Activated CD4-positive, alpha-beta T cell treated with anti-CD3 and anti-CD28 coated beads for 1 hour (primary cell): ENCODE results near the gene HSD17B12.

ENCODE experiments used
- DNase-seq: peaks from one replicate; pipeline ENCODE4 v3.0.0-alpha.2; 2020

HSD17B12 gene

GRCh38 chr11:43689167-43689566 is 8.6 kb downstream of the HSD17B12 start:
- no peak for DNase-seq

DNA sequence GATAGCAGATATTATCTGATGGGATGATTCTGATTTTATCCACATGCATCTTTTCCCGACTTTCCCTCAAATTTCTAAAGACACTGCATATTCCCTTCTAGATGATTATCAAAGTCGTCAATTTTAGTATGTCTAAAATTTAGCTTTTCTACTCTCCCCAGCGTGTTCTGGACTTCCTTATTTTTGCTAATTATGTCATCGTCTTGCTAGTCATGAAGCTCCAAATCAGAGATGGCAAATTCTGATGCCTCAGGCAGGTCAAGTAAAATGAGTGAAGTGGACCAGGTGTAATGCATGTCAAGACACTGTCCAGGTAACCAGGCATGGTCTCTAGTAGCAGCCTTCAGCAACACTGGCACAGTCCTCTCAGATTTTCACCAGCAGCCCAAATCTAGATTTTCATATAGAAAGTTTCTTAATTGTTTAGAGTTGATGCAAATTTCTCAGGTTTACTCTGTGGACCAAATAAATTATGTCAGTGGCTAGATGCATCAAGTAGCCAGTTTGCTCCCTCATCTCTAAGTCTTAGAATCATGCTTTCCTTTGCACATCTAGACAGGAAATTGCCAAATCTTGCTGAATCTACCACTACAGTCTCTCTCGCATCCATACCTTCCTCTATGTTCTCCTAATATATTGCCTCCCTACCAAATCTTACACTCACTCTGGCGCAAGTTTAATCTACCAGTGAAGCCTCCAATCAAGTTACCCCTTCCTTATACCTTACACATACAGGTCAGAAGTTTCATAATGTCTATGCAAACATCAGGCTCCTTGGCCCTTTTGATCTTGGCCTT is 10.6 kb downstream of the HSD17B12 start:
- DNase-seq = no peak

DNA sequence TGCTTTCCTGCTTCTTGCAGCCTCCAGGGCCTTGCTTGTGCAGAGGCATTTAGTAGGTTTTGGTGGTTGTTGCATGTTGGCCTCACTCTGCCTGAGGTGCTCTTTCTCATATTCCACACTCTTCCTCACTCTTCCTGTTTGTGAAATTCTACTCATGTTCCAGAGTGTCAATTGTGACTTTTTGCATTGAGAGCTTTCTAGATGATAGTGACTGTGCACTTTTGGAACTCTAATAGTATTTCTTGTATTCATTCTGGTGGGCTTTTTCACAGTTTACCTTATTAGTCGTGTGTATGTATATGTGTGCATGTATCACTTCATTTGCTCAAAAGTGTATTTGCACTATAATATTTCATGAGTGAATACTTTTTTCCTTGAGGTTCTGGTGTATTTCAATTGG is 11.3 kb downstream of the HSD17B12 start:
- no peak for DNase-seq

DNA sequence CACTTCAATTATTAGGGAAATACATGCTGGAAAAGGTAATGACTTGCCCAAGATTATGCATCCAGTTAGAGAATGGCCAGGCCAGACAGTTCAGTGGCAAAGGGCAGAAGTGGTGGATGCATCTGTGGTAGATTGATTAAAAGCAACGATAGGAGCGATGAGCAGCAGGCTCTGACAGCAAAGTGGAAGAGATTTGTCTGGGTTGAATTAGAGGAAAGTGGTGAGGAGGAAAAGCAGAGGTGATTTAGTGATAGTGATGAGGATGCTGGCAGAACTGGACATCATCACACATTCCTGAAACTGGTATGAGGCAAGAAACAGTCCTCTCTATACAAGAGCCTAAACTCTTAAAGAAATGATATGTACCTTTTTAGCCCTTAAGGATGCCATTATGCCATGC is 12.5 kb downstream of the HSD17B12 start:
- DNase-seq = no peak

DNA sequence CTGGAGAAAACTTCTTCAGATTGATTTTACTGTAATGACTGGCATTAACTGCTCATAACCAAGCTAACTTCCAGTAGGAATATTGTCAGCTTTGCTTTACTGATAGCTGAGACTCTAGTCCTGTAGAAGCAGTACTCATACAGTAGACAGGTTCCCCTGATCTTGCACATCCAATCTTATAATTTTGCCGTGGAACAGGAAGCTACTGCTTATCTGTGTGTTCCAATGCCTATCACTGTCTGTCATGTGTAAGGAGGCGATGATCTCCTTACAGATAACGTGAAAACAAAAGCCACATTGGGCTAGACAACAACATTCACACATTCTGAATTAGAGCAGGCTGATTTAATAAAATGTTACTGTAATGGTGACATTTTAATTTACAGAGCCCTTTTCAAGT is 13.2 kb downstream of the HSD17B12 start:
- DNase-seq = no peak

- DNase-seq = no peak
These were observed 13.9 kb downstream of the HSD17B12 start for GRCh38 chr11:43694477-43694876.

DNA sequence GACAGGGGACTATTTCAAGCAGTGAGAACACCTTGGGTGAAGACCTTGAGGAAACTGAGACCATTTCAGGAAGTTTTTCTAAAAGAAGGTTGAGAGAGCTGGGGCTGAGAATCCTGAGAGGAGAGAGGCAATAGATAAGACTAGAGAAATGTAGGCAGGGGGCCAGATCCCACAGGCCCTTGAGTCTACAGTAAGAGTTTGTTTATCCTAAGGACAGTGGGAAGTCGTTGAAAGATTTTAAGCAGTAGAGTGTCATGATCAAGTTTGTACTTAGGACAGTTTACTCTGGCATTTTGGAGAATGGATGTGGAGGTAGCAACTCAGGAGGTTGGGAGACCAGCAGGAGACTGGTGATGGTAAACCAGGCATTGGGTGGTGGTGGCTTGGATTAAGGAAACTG is 17.1 kb downstream of the HSD17B12 start:
- DNase-seq = no peak

DNA sequence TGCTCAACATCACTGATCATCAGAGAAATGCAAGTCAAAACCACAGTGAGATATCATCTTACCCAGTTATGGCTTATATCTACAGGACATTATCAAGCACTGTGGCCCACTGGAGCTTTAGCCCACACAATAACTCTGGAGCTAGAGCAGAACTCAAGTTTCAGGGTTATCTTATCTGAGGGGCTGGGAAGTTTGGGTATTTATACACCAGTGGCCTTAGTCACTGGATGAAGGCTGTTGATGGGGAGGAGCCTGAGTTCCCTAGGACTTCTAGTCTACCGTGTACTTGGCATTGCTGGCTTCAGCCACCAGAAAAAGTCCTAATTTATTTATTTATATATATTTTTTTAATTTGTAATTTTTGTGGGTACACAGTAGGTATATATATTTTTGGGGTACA is 19.3 kb downstream of the HSD17B12 start:
- no peak for DNase-seq

GRCh38 chr11:43706631-43707030 is 26.1 kb downstream of the HSD17B12 start:
- no peak for DNase-seq

DNA sequence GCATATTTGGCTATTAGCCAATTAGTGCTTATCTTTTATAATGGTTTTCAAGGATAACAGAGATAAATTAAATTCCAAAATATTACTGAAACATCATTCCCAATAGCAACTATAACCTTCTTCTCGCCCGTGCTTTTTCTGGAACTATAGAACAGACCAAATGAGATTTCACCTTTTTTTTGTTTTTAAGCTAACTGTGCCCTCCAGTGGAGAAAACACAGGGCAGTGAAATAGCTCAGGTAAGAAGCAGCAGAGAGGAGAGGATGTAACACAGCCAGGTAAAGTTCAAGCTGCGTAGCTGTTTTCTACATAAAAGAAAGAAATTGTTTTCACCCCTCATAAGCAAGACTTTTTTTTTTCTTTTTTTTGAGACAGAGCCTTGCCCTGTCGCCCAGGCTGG is 28.2 kb downstream of the HSD17B12 start:
- no peak for DNase-seq

GRCh38 chr11:43709689-43710088 is 29.2 kb downstream of the HSD17B12 start:
- DNase-seq = no peak

- DNase-seq = no peak
These were observed 32.1 kb downstream of the HSD17B12 start for GRCh38 chr11:43712676-43713075.

DNA sequence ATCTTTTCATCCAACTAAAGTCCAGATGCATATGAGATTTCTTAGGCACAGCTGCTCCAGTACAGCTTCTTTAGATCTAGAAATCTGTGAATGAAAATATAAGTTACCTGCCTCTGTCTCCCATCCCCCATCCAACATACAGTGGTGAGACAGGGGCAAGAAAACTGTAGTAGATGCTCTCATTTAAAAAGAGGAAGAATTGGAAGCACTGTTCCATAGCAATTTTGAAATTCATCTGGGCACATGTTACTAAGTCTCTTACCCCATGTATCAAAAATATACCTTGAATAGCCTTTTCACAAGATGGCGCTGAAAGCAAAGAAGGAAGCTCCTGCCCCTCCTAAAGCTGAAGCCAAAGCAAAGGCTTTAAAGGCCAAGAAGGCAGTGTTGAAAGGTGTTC is 37.8 kb downstream of the HSD17B12 start:
- DNase-seq = no peak

DNA sequence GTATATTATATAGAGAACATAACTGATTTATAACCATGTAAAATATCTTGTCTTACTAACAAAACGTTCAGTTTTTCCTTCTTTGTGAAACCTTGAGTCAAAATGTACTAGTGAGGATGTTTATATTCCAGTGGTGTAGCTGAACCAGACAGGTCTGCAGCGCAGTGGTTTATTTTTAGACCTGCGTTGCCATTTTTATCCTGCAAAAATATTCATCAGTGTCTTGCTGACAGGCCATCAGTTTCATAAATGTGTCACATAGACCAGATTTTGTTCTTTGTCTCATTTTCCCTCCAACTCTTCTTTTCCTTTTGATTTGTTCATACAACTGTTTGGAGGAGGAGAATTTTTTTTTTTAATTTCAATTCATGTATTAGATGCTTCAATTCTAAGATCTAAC is 43.1 kb downstream of the HSD17B12 start:
- DNase-seq = no peak

DNA sequence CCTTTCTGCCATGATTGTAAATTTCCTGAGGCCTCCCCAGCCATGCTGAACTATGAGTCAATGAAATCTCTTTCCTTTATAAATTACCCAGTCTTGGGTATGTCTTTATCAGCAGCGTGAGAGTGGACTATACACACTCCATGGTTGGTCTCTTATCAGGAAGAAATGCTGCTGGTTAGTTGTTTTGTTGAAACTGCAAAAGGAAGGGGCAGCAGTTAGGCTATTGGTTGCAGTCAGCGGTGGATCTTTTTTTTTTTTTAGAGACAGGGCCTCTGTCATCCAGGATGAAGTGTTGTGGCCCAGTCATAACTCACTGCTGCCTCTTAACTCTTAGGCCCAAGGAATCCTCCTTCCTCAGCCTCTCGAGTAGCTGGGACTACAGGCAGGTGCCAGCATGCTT is 51.7 kb downstream of the HSD17B12 start:
- DNase-seq = no peak

- DNase-seq = no peak
These were observed 53.7 kb downstream of the HSD17B12 start for GRCh38 chr11:43734256-43734655.

GRCh38 chr11:43735115-43735514 is 54.6 kb downstream of the HSD17B12 start:
- no peak for DNase-seq

DNA sequence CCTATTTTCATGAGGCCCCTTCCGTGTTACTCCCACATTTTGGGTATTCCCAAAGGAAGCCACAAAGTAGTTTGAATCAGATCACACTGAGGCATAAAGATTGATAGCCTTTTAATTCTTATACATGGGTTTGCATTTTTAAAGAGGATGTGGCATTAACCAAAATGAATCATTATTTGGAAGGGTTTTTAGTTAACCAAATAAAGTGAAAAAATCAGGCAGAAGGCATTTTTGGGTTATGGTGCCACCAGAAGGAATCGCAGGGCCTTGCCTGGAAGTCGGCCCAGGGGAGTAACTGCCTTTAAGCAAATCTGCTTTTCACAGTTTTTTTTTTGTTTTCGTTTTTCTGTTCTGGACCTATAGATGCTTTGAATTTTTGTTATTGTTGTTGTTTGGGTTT is 55.4 kb downstream of the HSD17B12 start:
- DNase-seq = no peak

DNA sequence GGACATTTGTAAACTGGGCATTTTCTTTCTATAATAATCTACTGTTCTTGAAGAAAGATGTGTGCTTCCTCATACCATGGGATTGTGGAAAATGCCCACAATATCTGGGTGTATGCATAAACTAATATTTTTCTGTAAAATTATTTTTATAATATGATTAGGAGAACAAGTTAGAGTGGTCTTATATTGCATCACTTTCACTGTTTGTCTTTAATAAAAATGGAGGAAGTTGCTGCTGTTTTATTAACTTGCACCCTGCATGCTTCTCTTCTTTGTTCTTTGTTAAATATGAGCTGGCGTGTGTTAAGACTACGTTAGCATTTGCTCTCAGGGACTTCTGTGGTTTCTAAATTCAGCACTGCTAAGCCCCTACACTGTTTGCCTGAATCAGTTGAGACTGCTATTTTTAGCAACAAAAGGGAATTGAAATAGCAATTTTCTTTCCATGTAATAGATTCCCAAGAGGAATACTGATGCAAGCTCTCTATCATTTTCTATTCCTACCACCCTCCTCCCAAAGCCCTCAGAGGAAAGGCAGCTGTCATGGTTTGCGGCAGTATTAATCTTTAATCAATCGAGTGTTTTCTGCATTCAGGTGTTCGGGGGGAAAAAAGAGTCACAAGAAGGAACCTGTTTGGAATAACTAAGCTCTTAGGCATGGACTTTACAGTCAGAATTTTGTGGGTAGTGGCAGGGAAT is 56.1 kb downstream of the HSD17B12 start:
- no peak for DNase-seq

GRCh38 chr11:43737201-43737590 is 56.7 kb downstream of the HSD17B12 start:
- no peak for DNase-seq

DNA sequence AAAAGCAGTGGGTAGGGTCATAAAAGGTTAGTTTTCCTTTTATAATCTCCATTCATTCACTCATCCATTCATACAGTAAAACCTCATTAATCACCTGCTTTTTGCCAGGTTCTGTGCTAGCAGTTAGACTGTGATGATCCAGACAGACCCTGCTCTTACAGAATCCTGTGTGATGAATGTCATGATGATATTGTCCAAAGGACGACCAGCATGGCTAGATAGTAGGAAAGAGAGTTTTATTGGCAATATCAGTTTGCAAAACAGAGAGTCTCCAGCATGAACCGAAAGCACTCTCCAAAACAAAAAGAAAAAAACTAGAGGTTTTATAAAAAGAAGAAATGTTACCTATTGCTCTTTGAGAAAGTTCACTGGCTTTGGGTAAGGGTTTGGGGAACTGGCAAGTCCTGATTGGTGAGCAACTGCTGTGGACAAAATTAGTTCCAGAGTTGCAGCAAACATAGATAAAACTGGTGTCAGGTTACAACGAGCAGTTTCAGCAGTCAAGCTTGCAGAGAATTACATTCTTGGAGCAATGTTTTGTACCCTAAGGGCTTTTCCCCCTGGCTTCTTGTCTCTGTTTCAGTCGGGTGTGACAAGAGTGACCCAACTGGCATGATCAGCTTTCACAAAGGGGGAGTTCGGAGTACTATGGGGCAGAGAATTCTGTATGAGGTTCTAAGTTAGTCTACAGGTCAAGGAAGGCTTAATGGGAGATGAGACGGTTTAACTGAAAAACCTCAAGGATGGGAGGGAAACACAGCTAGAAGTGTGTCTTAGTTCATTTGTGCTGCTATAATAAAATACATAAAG is 58.3 kb downstream of the HSD17B12 start:
- DNase-seq = no peak

DNA sequence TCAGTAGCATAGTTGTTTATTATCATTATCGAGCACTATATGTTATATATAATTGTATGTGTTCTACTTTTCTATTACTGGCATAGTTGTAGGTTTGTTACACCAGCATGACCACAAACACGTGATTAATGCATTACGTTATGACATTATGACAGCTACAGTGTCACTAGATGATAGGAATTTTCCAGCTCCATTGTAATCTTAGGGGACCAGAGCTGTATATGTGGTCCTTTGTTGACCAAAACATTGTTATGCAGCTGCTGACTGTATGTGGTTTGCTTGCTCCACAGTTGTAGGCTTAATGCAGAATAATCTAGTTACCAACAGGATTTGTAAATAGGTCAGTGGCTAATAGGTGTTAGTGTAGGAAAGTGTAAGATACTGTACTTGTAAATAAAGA is 66.1 kb downstream of the HSD17B12 start:
- no peak for DNase-seq

DNA sequence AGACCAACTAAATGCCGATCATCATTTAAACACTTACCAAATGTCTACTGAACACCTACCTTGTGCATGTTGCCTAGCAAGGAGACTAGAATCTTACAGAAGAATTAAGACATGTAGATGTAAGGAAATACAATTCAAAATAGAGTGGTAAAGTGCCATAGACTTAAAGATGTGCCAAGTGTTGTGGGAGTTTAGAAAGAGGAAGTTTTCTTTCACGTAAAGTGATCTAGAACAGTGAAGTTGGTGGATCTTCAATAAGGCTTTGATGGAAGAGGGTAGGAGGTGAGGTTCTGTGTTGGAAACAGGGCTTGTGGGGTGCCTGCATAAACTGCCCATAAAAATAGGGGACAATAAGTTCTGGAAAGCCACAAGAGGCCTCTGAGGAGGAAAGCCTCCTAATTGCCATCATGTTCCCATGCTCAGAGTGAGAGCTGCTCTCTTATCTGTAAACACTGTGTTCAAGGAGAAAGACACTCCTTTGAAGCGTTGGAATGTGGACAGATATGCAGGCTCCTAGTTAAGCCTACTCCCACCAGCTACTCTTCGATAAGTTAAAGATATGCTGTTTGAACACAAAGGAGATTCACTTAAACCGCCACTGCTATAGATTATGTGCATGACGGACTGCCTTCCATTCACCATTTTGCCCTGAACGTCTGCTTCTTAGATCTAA is 66.7 kb downstream of the HSD17B12 start:
- DNase-seq = no peak
